ENCODE data around the gene FRMD1.
"Not testable (repeated sequence)": the region's sequence is repeated elsewhere in the genome, so short reads cannot be mapped to it uniquely, and the experiment has no call there.

FRMD1 gene

GRCh38 chr6:168078175-168078942 is 653 bp downstream of the FRMD1 start:
- Histone ChIP-seq H3K36me3 (ENCODE audit: control insufficient read depth, insufficient read depth, low read length) (peaks cover 6% of the 10 kb centered on the region), H3K4me3 (ENCODE audit: low read length) (peak overlapping the region; percentile 47), H3K27me3 (ENCODE audit: control insufficient read depth, insufficient read depth, low read length) (no peaks in the 10 kb centered on the region), H3K9ac (ENCODE audit: low read length) (no peak overlapping the region), H3K27ac (ENCODE audit: low read depth, low read length) (no peak overlapping the region), H3K4me1 (ENCODE audit: control insufficient read depth, insufficient read depth, low read length) (no peaks in the 10 kb centered on the region)

- H3K4me3 ChIP-seq (ENCODE audit: low read length); H3K27ac ChIP-seq (ENCODE audit: low read depth, low read length); H3K36me3 ChIP-seq (ENCODE audit: control insufficient read depth, insufficient read depth, low read length); H3K9ac ChIP-seq (ENCODE audit: low read length); H3K4me1 ChIP-seq (ENCODE audit: control insufficient read depth, insufficient read depth, low read length); H3K27me3 ChIP-seq (ENCODE audit: control insufficient read depth, insufficient read depth, low read length): not testable (repeated sequence)
Measured at GRCh38 chr6:168077401-168077800, 1.6 kb downstream of the FRMD1 start.

GRCh38 chr6:168075787-168076202 is 3.2 kb downstream of the FRMD1 start:
- Histone ChIP-seq H3K4me3 (ENCODE audit: low read length) (no peak overlapping the region), H3K27ac (ENCODE audit: low read depth, low read length) (no peak overlapping the region), H3K4me1 (ENCODE audit: control insufficient read depth, insufficient read depth, low read length) (no peaks in the 10 kb centered on the region), H3K27me3 (ENCODE audit: control insufficient read depth, insufficient read depth, low read length) (no peaks in the 10 kb centered on the region), H3K36me3 (ENCODE audit: control insufficient read depth, insufficient read depth, low read length) (peaks cover 6% of the 10 kb centered on the region), H3K9ac (ENCODE audit: low read length) (no peak overlapping the region)

GRCh38 chr6:168075216-168075615 is 3.8 kb downstream of the FRMD1 start:
- H3K9ac ChIP-seq (ENCODE audit: low read length) = no peak overlapping the region
- no peaks in the 10 kb centered on the region for H3K4me1 ChIP-seq (ENCODE audit: control insufficient read depth, insufficient read depth, low read length)
- no peak overlapping the region for H3K27ac ChIP-seq (ENCODE audit: low read depth, low read length)
- H3K4me3 ChIP-seq (ENCODE audit: low read length) = no peak overlapping the region
- H3K36me3 ChIP-seq (ENCODE audit: control insufficient read depth, insufficient read depth, low read length) = peaks cover 6% of the 10 kb centered on the region
- no peaks in the 10 kb centered on the region for H3K27me3 ChIP-seq (ENCODE audit: control insufficient read depth, insufficient read depth, low read length)

- Histone ChIP-seq H3K36me3 (ENCODE audit: control insufficient read depth, insufficient read depth, low read length) (peaks cover 6% of the 10 kb centered on the region), H3K4me3 (ENCODE audit: low read length) (no peak overlapping the region), H3K9ac (ENCODE audit: low read length) (no peak overlapping the region), H3K27me3 (ENCODE audit: control insufficient read depth, insufficient read depth, low read length) (no peaks in the 10 kb centered on the region), H3K27ac (ENCODE audit: low read depth, low read length) (no peak overlapping the region), H3K4me1 (ENCODE audit: control insufficient read depth, insufficient read depth, low read length) (no peaks in the 10 kb centered on the region)
Measured at GRCh38 chr6:168073937-168074730, 4.9 kb downstream of the FRMD1 start.

GRCh38 chr6:168072730-168073129 is 6.3 kb downstream of the FRMD1 start:
- Histone ChIP-seq H3K27ac (ENCODE audit: low read depth, low read length) (no peak overlapping the region), H3K36me3 (ENCODE audit: control insufficient read depth, insufficient read depth, low read length) (peaks cover 6% of the 10 kb centered on the region), H3K4me3 (ENCODE audit: low read length) (no peak overlapping the region), H3K4me1 (ENCODE audit: control insufficient read depth, insufficient read depth, low read length) (no peaks in the 10 kb centered on the region), H3K27me3 (ENCODE audit: control insufficient read depth, insufficient read depth, low read length) (no peaks in the 10 kb centered on the region), H3K9ac (ENCODE audit: low read length) (no peak overlapping the region)

- Histone ChIP-seq H3K27ac (ENCODE audit: low read depth, low read length) (no peak overlapping the region), H3K4me3 (ENCODE audit: low read length) (no peak overlapping the region), H3K36me3 (ENCODE audit: control insufficient read depth, insufficient read depth, low read length) (peaks cover 6% of the 10 kb centered on the region), H3K9ac (ENCODE audit: low read length) (no peak overlapping the region), H3K27me3 (ENCODE audit: control insufficient read depth, insufficient read depth, low read length) (no peaks in the 10 kb centered on the region), H3K4me1 (ENCODE audit: control insufficient read depth, insufficient read depth, low read length) (no peaks in the 10 kb centered on the region)
Measured at GRCh38 chr6:168072261-168072660, 6.8 kb downstream of the FRMD1 start.

GRCh38 chr6:168071620-168072019 is 7.4 kb downstream of the FRMD1 start:
- Histone ChIP-seq H3K9ac (ENCODE audit: low read length) (no peak overlapping the region), H3K4me1 (ENCODE audit: control insufficient read depth, insufficient read depth, low read length) (no peaks in the 10 kb centered on the region), H3K36me3 (ENCODE audit: control insufficient read depth, insufficient read depth, low read length) (peaks cover 6% of the 10 kb centered on the region), H3K27ac (ENCODE audit: low read depth, low read length) (no peak overlapping the region), H3K27me3 (ENCODE audit: control insufficient read depth, insufficient read depth, low read length) (no peaks in the 10 kb centered on the region), H3K4me3 (ENCODE audit: low read length) (no peak overlapping the region)

DNA sequence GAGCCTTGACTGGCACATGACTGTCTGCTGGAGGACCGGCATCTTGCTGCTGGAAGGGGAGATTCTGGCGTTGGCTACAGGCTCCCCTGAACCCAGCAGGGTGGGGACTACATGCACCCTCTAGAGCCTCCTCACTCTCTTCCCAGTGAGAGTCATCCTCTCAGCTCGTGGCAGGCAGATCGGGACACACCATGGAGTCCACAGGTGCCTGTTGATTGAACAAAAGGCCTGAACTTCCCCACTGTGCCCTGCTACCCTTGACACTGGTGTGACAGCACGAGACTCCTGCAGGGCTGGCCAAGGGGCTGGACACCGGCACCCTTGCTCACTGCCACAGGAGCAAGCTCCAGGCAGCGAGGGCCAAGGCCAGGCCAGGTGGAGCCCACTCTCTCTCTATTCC is 8.2 kb downstream of the FRMD1 start:
- Histone ChIP-seq H3K4me3 (ENCODE audit: low read length) (no peak overlapping the region), H3K36me3 (ENCODE audit: control insufficient read depth, insufficient read depth, low read length) (peaks cover 6% of the 10 kb centered on the region), H3K4me1 (ENCODE audit: control insufficient read depth, insufficient read depth, low read length) (no peaks in the 10 kb centered on the region), H3K9ac (ENCODE audit: low read length) (no peak overlapping the region), H3K27ac (ENCODE audit: low read depth, low read length) (no peak overlapping the region), H3K27me3 (ENCODE audit: control insufficient read depth, insufficient read depth, low read length) (no peaks in the 10 kb centered on the region)

- Histone ChIP-seq H3K4me1 (ENCODE audit: control insufficient read depth, insufficient read depth, low read length) (no peaks in the 10 kb centered on the region), H3K36me3 (ENCODE audit: control insufficient read depth, insufficient read depth, low read length) (no peaks in the 10 kb centered on the region), H3K27me3 (ENCODE audit: control insufficient read depth, insufficient read depth, low read length) (no peaks in the 10 kb centered on the region), H3K9ac (ENCODE audit: low read length) (no peak overlapping the region), H3K27ac (ENCODE audit: low read depth, low read length) (no peak overlapping the region), H3K4me3 (ENCODE audit: low read length) (no peak overlapping the region)
Measured at GRCh38 chr6:168067081-168067759, 11.8 kb downstream of the FRMD1 start.

- H3K27ac ChIP-seq (ENCODE audit: low read depth, low read length) = no peak overlapping the region
- H3K9ac ChIP-seq (ENCODE audit: low read length) = no peak overlapping the region
- H3K27me3 ChIP-seq (ENCODE audit: control insufficient read depth, insufficient read depth, low read length) = no peaks in the 10 kb centered on the region
- H3K4me1 ChIP-seq (ENCODE audit: control insufficient read depth, insufficient read depth, low read length) = no peaks in the 10 kb centered on the region
- H3K4me3 ChIP-seq (ENCODE audit: low read length) = no peak overlapping the region
- no peaks in the 10 kb centered on the region for H3K36me3 ChIP-seq (ENCODE audit: control insufficient read depth, insufficient read depth, low read length)
Measured at GRCh38 chr6:168064226-168064807, 14.7 kb downstream of the FRMD1 start.

GRCh38 chr6:168063431-168063830 is 15.6 kb downstream of the FRMD1 start:
- no peaks in the 10 kb centered on the region for H3K36me3 ChIP-seq (ENCODE audit: control insufficient read depth, insufficient read depth, low read length)
- no peaks in the 10 kb centered on the region for H3K27me3 ChIP-seq (ENCODE audit: control insufficient read depth, insufficient read depth, low read length)
- H3K9ac ChIP-seq (ENCODE audit: low read length) = no peak overlapping the region
- H3K27ac ChIP-seq (ENCODE audit: low read depth, low read length) = no peak overlapping the region
- H3K4me1 ChIP-seq (ENCODE audit: control insufficient read depth, insufficient read depth, low read length) = no peaks in the 10 kb centered on the region
- H3K4me3 ChIP-seq (ENCODE audit: low read length) = no peak overlapping the region
